ENCODE data around the gene BACH2. TPM values are rescaled to one million over a fixed set of nuclear protein-coding genes. Genes with fewer than 3 reads are reported as not detected.

The BACH2 gene
- total RNA-seq, 1 donor from 2014 or later, result 3.9 TPM

DNA sequence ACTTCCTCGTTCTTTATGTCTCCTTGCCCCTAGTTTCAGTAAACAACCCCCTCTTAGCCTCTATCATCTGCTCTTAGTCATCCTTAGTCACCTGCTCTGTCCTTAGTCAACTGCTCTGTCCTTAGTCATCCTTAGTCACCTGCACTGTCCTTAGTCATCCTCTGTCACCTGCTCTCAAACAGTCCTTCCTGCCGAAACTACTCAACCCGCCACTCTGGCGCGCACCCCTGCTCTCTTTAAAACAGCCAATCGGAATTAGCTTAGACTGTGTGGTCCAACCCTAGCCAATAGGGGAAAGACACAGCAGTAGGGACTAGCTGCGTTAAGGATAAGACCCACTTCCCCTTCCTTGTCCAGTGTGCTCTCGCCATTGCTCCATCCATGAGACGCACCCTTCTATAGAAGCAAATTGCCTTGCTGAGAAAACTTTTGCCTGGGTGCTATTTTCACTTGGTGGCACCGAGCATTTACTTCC is 73.9 kb downstream of the BACH2 start:
- TF ChIP-seq, protein P1, sequence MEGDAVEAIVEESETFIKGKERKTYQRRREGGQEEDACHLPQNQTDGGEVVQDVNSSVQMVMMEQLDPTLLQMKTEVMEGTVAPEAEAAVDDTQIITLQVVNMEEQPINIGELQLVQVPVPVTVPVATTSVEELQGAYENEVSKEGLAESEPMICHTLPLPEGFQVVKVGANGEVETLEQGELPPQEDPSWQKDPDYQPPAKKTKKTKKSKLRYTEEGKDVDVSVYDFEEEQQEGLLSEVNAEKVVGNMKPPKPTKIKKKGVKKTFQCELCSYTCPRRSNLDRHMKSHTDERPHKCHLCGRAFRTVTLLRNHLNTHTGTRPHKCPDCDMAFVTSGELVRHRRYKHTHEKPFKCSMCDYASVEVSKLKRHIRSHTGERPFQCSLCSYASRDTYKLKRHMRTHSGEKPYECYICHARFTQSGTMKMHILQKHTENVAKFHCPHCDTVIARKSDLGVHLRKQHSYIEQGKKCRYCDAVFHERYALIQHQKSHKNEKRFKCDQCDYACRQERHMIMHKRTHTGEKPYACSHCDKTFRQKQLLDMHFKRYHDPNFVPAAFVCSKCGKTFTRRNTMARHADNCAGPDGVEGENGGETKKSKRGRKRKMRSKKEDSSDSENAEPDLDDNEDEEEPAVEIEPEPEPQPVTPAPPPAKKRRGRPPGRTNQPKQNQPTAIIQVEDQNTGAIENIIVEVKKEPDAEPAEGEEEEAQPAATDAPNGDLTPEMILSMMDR (IDR thresholded peaks at IDR 0.05), result no peak
- TF ChIP-seq EZH2phosphoT487 (IDR thresholded peaks at IDR 0.05), result no peak
- TF ChIP-seq EZH2 (IDR thresholded peaks at IDR 0.05), result no peak

DNA sequence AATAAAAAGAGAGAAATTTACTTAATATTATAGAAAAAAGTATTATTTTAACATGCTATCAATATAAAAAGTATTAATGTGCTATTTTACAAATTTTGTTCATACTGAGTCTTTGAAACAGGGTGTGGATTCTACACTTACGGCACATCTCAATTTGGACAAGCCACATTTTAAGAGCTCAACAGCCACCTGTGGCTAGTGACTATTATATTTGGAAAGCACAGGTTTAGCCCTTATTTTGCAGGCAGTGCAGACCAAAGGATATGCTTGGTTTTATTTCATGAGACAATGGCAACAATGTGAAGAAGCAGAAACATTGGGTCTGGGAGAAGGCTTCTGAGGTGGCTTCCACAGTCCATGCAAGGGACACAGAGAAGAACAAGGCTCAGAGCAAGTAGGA is 74.6 kb downstream of the BACH2 start:
- Mint-ChIP-seq H3K9me3 (peaks cover 8% of the 10 kb centered on the region), H3K4me3 (no peak overlapping the region), H3K36me3 (peaks cover 13% of the 10 kb centered on the region), H3K27ac (no peak overlapping the region), H3K4me1 (peaks cover 22% of the 10 kb centered on the region), H3K27me3 (ENCODE audit: insufficient read depth, low read depth) (no peaks in the 10 kb centered on the region)
- no peaks in the 10 kb centered on the region for H4K20me1 ChIP-seq (ENCODE audit: low read depth)
- no peaks in the 10 kb centered on the region for H3K9me3 ChIP-seq (ENCODE audit: low read depth)
- no peaks in the 10 kb centered on the region for H3K79me2 ChIP-seq (ENCODE audit: low read depth)
- no peak overlapping the region for H3K4me2 ChIP-seq
- no peak overlapping the region for H3K4me3 ChIP-seq
- H3K27me3 ChIP-seq, result no peaks in the 10 kb centered on the region
- H3K36me3 ChIP-seq, result no peaks in the 10 kb centered on the region
- H3K9ac ChIP-seq, result no peak overlapping the region
- TF ChIP-seq EZH2 (IDR thresholded peaks at IDR 0.05) (no peak), EZH2phosphoT487 (IDR thresholded peaks at IDR 0.05) (no peak)
- TF ChIP-seq, protein P1 (IDR thresholded peaks at IDR 0.05), result no peak
- peaks cover 47% of the 10 kb centered on the region for H3K4me1 ChIP-seq
- no peak overlapping the region for H2AFZ ChIP-seq (replicated peaks)
- H3K27ac ChIP-seq, result no peak overlapping the region
- no peak for DNase-seq (ENCODE audit: low spot score)
- peaks cover 35% of the 10 kb centered on the region for H3F3A ChIP-seq (ENCODE audit: low read depth)

More for the DNA sequence above, 73.9 kb downstream of the BACH2 start:
- Histone ChIP-seq H4K20me1 (ENCODE audit: low read depth) (no peaks in the 10 kb centered on the region), H2AFZ (replicated peaks) (no peak overlapping the region), H3K36me3 (no peaks in the 10 kb centered on the region), H3K4me1 (peaks cover 47% of the 10 kb centered on the region), H3K9me3 (ENCODE audit: low read depth) (no peaks in the 10 kb centered on the region), H3K27ac (no peak overlapping the region), H3K4me2 (no peak overlapping the region), H3K79me2 (ENCODE audit: low read depth) (no peaks in the 10 kb centered on the region), H3K9ac (no peak overlapping the region), H3F3A (ENCODE audit: low read depth) (peaks cover 28% of the 10 kb centered on the region), H3K27me3 (no peaks in the 10 kb centered on the region), H3K4me3 (no peak overlapping the region)
- H3K4me3 Mint-ChIP-seq, result no peak overlapping the region
- H3K4me1 Mint-ChIP-seq, result peaks cover 29% of the 10 kb centered on the region
- peaks cover 8% of the 10 kb centered on the region for H3K9me3 Mint-ChIP-seq
- peaks cover 13% of the 10 kb centered on the region for H3K36me3 Mint-ChIP-seq
- H3K27me3 Mint-ChIP-seq (ENCODE audit: insufficient read depth, low read depth), result no peaks in the 10 kb centered on the region
- no peak for DNase-seq (ENCODE audit: low spot score)
- H3K27ac Mint-ChIP-seq, result no peak overlapping the region

DNA sequence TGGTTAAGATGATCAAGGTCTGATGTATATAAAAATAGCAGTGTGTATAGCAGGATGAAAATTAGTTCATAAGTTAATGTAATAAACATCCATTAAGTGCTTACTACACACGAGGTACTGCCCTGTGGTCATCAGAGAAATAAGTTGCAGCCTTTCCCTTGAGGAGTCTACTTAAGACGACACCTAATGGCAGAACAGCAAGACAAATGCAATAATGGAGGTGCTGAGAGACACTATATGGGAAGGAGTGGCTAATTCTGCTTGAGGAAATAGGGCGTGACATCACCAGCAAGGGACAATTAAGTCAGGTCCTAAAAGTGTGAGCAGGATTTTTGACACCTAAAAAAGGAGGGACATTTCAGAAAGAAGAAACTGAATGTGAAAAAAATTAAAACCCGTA is 75.2 kb downstream of the BACH2 start:
- peaks cover 8% of the 10 kb centered on the region for H3K9me3 Mint-ChIP-seq
- TF ChIP-seq, protein P1 (IDR thresholded peaks at IDR 0.05), result no peak
- no peak for TF ChIP-seq EZH2 (IDR thresholded peaks at IDR 0.05)
- TF ChIP-seq EZH2phosphoT487 (IDR thresholded peaks at IDR 0.05), result no peak
- Histone ChIP-seq H3K9ac (no peak overlapping the region), H3K4me2 (no peak overlapping the region), H3K36me3 (no peaks in the 10 kb centered on the region), H3F3A (ENCODE audit: low read depth) (peaks cover 41% of the 10 kb centered on the region), H3K4me1 (peaks cover 47% of the 10 kb centered on the region), H3K79me2 (ENCODE audit: low read depth) (no peaks in the 10 kb centered on the region), H4K20me1 (ENCODE audit: low read depth) (no peaks in the 10 kb centered on the region), H3K27me3 (no peaks in the 10 kb centered on the region), H3K4me3 (no peak overlapping the region), H2AFZ (replicated peaks) (no peak overlapping the region), H3K27ac (no peak overlapping the region), H3K9me3 (ENCODE audit: low read depth) (no peaks in the 10 kb centered on the region)
- peaks cover 17% of the 10 kb centered on the region for H3K4me1 Mint-ChIP-seq
- H3K36me3 Mint-ChIP-seq, result peaks cover 13% of the 10 kb centered on the region
- no peaks in the 10 kb centered on the region for H3K27me3 Mint-ChIP-seq (ENCODE audit: insufficient read depth, low read depth)
- no peak overlapping the region for H3K4me3 Mint-ChIP-seq
- peak; percentile 12 for DNase-seq (ENCODE audit: low spot score)
- H3K27ac Mint-ChIP-seq, result no peak overlapping the region

Measured in neural progenitor cell (in vitro differentiated cells).